Measurements from ENCODE around the gene B3GALNT2. TPM values are rescaled to one million over a fixed set of nuclear protein-coding genes. Genes with fewer than 3 reads are reported as not detected.

The B3GALNT2 gene
- total and polyA plus RNA-seq, 2 of the 4 experiments (the other 2 are of a cell fraction): 11.0 to 32.8 TPM

GRCh38 chr1:235511470-235512240 lies 7.4 kb upstream of the B3GALNT2 start:
- no peak overlapping the region for H3K23ac ChIP-seq (ENCODE audit: low read depth, low read length)
- H3K18ac ChIP-seq (ENCODE audit: low read depth, low read length): no peak overlapping the region
- H3K79me1 ChIP-seq (ENCODE audit: low read depth in 1 of 2, low read length in 2 of 2): 0 out of 4 replicates have a peak, but pooled peaks cover 0 to 2% of the 10 kb centered on the region in 2 experiments
- dilution Hi-C loops (cut with HindIII; ENCODE audit: low sequenced_read_pairs, unreplicated experiment) (no loop called here), intact Hi-C loops (cut with micrococcal nuclease) (loop anchor here (2.0 to 5.0 kb wide), 3 partner anchors 106 to 459 kb away; no protein-coding TSS in a partner anchor), in situ Hi-C loops (cut with MboI; ENCODE audit: low sequenced_read_pairs) (loop anchor here (5.0 to 10.0 kb wide), 2 partner anchors 266 to 463 kb away; no protein-coding TSS in a partner anchor)
- no peak overlapping the region for H4K91ac ChIP-seq (ENCODE audit: insufficient read depth, low read depth, low read length)
- peak overlapping the region; percentile 69 for H2AFZ ChIP-seq (replicated peaks; ENCODE audit: low read length, poor library complexity)
- POLR2A ChIA-PET (ENCODE audit: unreplicated experiment): no interaction called here
- H3K4ac ChIP-seq (ENCODE audit: low read depth, low read length): no peak overlapping the region
- no peaks in the 10 kb centered on the region for H4K20me1 ChIP-seq (ENCODE audit: insufficient read depth, low read length)
- no peak overlapping the region for H4K8ac ChIP-seq (ENCODE audit: low read depth in 2 of 2, low read length in 2 of 2)
- H3K14ac ChIP-seq (replicated peaks; ENCODE audit: low read depth, low read length): no peak overlapping the region
- H3K4me2 ChIP-seq (ENCODE audit: low read depth, low read length): no peak overlapping the region
- TF ChIP-seq CTCF (conservative IDR thresholded peaks at IDR 0.05; ENCODE audit: low read depth, low read length) (0 out of 2 replicates have a peak, but pooled peaks have one; percentile 2), ELK1 (IDR thresholded peaks at IDR 0.05; ENCODE audit: borderline replicate concordance, low read depth, low read length) (no peak), BHLHE40 (IDR thresholded peaks at IDR 0.05; ENCODE audit: low read depth, low read length) (no peak)
- no peaks in the 10 kb centered on the region for H3K27me3 ChIP-seq (ENCODE audit: control insufficient read depth, insufficient read depth, low read length)
- no peaks in the 10 kb centered on the region for H3K9me1 ChIP-seq (ENCODE audit: insufficient read depth, low read length)
- no peak overlapping the region for H2BK15ac ChIP-seq (ENCODE audit: low read depth, low read length)
- ATAC-seq (ENCODE audit: low read depth): peak; percentile 35; the same call in 1 of the 2 replicates
- H3K9ac ChIP-seq (ENCODE audit: low read depth, low read length): no peak overlapping the region
- H3K4me1 ChIP-seq (ENCODE audit: control insufficient read depth, insufficient read depth, low read length): no peaks in the 10 kb centered on the region
- H3K36me3 ChIP-seq (ENCODE audit: control insufficient read depth, insufficient read depth, low read length): no peaks in the 10 kb centered on the region
- H3K56ac ChIP-seq (ENCODE audit: extremely low read depth, insufficient read depth, low read length): no peak overlapping the region
- no peak overlapping the region for H2BK5ac ChIP-seq (ENCODE audit: low read depth, low read length, poor library complexity, severe bottlenecking)
- no peak overlapping the region for H3K4me3 ChIP-seq (ENCODE audit: insufficient read depth, low read depth, low read length)
- no peak overlapping the region for H3K27ac ChIP-seq (ENCODE audit: insufficient read depth, low read length)
- H4K5ac ChIP-seq (ENCODE audit: low read depth, low read length): no peak overlapping the region
- 92% methylated on average over 2 of the region's 13 CpGs; no CpG with 5 or more reads in 1 of the 2 experiments for WGBS, 2 experiments (ENCODE audit: extremely low coverage in 2 of 2, insufficient read length in 1 of 2)
- no TSS peak for BruUV-seq (replicated peaks)
- H2BK20ac ChIP-seq (ENCODE audit: low read depth, low read length): no peak overlapping the region
- no peak overlapping the region for H2AK5ac ChIP-seq (ENCODE audit: low read depth, low read length)
- H2BK120ac ChIP-seq (ENCODE audit: low read depth, low read length): no peak overlapping the region
- peak; percentile 51 for DNase-seq
- CTCF ChIA-PET: interaction anchor here (1.1 to 1.5 kb wide), 2 partner anchors 460 to 472 kb away, joined by 3 read pairs; no protein-coding TSS in a partner anchor
- H2AK9ac ChIP-seq (replicated peaks; ENCODE audit: low read depth, low read length, poor library complexity): peak overlapping the region; percentile 43
- H3K9me3 ChIP-seq (ENCODE audit: control insufficient read depth, insufficient read depth, low read length): no peaks in the 10 kb centered on the region

Data from IMR-90 (cell line).